Measurements from ENCODE around the gene LCNL1.

LCNL1 gene

GRCh38 chr9:137019891-137020683 is 37.3 kb downstream of the LCNL1 start:
- no peak for DNase-seq (ENCODE audit: extremely low spot score, insufficient read length, low read depth)
- no peak for FAIRE-seq

GRCh38 chr9:137020771-137021567 is 38.2 kb downstream of the LCNL1 start:
- FAIRE-seq (no peak), DNase-seq (ENCODE audit: extremely low spot score, insufficient read length, low read depth) (no peak)

- FAIRE-seq (no peak), DNase-seq (ENCODE audit: extremely low spot score, insufficient read length, low read depth) (no peak)
Observed at GRCh38 chr9:137021568-137021978, 38.8 kb downstream of the LCNL1 start.

GRCh38 chr9:137021979-137022661 is 39.3 kb downstream of the LCNL1 start:
- peak; percentile 89 for FAIRE-seq
- no peak for DNase-seq (ENCODE audit: extremely low spot score, insufficient read length, low read depth)

- FAIRE-seq (no peak), DNase-seq (ENCODE audit: extremely low spot score, insufficient read length, low read depth) (no peak)
Observed at GRCh38 chr9:137022662-137023008, 39.8 kb downstream of the LCNL1 start.

GRCh38 chr9:137023157-137023556 is 40.4 kb downstream of the LCNL1 start:
- DNase-seq (ENCODE audit: extremely low spot score, insufficient read length, low read depth) (no peak), FAIRE-seq (no peak)

GRCh38 chr9:137023583-137023991 is 40.8 kb downstream of the LCNL1 start:
- FAIRE-seq (no peak), DNase-seq (ENCODE audit: extremely low spot score, insufficient read length, low read depth) (no peak)

GRCh38 chr9:137025517-137025966 is 42.7 kb downstream of the LCNL1 start:
- no peak for FAIRE-seq
- no peak for DNase-seq (ENCODE audit: extremely low spot score, insufficient read length, low read depth)

GRCh38 chr9:137026384-137026783 is 43.6 kb downstream of the LCNL1 start:
- DNase-seq (ENCODE audit: extremely low spot score, insufficient read length, low read depth) (no peak), FAIRE-seq (no peak)

- no peak for FAIRE-seq
- DNase-seq (ENCODE audit: extremely low spot score, insufficient read length, low read depth): no peak
Observed at GRCh38 chr9:137026828-137027227, 44.0 kb downstream of the LCNL1 start.

- DNase-seq (ENCODE audit: extremely low spot score, insufficient read length, low read depth) (no peak), FAIRE-seq (no peak)
Observed at GRCh38 chr9:137027369-137028262, 44.8 kb downstream of the LCNL1 start, which contains the start of gene ABCA2. Gene ABCA2, minus strand, starts transcription at chr9:137028237. Its CDS starts 97 bp downstream, at chr9:137028140.

GRCh38 chr9:137028263-137029057 is 45.7 kb downstream of the LCNL1 start:
- peak; percentile 70 for FAIRE-seq
- no peak for DNase-seq (ENCODE audit: extremely low spot score, insufficient read length, low read depth)

GRCh38 chr9:137029058-137029936 is 46.5 kb downstream of the LCNL1 start:
- peak; percentile 95 for FAIRE-seq
- peak; percentile 44 for DNase-seq (ENCODE audit: extremely low spot score, insufficient read length, low read depth)

- no peak for DNase-seq (ENCODE audit: extremely low spot score, insufficient read length, low read depth)
Observed at GRCh38 chr9:137030006-137030405, 47.2 kb downstream of the LCNL1 start.

GRCh38 chr9:137030538-137031527 is 48.0 kb downstream of the LCNL1 start:
- FAIRE-seq: peak; percentile 83
- no peak for DNase-seq (ENCODE audit: extremely low spot score, insufficient read length, low read depth)

More at GRCh38 chr9:137030006-137030405, 47.2 kb downstream of the LCNL1 start:
- FAIRE-seq: no peak

- FAIRE-seq (peak; percentile 41), DNase-seq (ENCODE audit: extremely low spot score, insufficient read length, low read depth) (no peak)
Observed at GRCh38 chr9:137031904-137032640, 49.3 kb downstream of the LCNL1 start, which contains the start of gene FUT7. Gene FUT7, minus strand, starts transcription at chr9:137032088. Its CDS starts 97 bp downstream, at chr9:137031991.
